ENCODE measurements around the gene LYPD3. TPM values are rescaled to one million over a fixed set of nuclear protein-coding genes. Genes with fewer than 3 reads are reported as not detected.

LYPD3 gene
- total RNA-seq, 1 donor, result 0.43 TPM

GRCh38 chr19:43420954-43421353 is 44.5 kb downstream of the LYPD3 start:
- no peak for TF ChIP-seq CTCF (IDR thresholded peaks at IDR 0.05; ENCODE audit: insufficient read depth, low read depth, low read length)
- no peak overlapping the region for H3K4me3 ChIP-seq (ENCODE audit: low read depth, low read length)
- no peak for DNase-seq (ENCODE audit: low read depth)

DNA sequence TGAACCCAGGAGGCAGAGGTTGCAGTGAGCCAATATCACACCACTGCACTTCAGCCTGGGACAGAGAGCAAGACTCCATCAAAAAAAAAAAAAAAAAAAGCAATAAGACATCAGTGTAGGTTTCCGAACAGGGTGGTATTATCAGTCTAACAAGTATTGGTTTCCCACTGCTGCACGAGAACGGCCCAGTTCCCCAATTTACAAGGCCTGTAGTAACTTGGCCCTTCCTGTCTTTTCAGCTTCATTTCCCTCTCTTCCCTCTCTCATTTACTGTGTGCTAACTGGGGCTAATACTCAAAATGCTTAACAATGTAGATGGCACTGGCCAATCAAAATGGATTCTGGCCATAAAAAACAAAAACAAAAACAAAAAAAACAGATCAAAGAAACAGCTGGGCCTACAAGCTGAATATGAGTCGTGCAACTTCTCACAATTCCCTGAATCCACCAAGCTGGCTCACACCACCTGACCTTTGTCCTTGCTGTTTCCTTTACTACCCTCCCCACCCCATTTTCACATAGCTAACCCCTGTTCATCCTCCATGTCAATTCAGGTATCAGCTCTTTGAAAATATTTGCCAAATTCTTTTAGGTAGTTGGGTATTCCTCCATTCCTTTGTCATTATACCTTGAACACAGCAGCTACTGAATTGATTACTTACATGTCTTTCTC is 48.3 kb downstream of the LYPD3 start:
- no peak for TF ChIP-seq CTCF (IDR thresholded peaks at IDR 0.05; ENCODE audit: insufficient read depth, low read depth, low read length)
- DNase-seq (ENCODE audit: low read depth), result no peak
- no peak overlapping the region for H3K4me3 ChIP-seq (ENCODE audit: low read depth, low read length)

GRCh38 chr19:43414554-43414953 is 50.9 kb downstream of the LYPD3 start, which contains the start of gene TEX101:
TSS of gene TEX101 (plus strand) at chr19:43414890. CDS start at chr19:43415920, 1,030 bp downstream.
- DNase-seq (ENCODE audit: low read depth), result no peak
- no peak for TF ChIP-seq CTCF (IDR thresholded peaks at IDR 0.05; ENCODE audit: insufficient read depth, low read depth, low read length)
- H3K4me3 ChIP-seq (ENCODE audit: low read depth, low read length), result no peak within 1 kb of the TSS

DNA sequence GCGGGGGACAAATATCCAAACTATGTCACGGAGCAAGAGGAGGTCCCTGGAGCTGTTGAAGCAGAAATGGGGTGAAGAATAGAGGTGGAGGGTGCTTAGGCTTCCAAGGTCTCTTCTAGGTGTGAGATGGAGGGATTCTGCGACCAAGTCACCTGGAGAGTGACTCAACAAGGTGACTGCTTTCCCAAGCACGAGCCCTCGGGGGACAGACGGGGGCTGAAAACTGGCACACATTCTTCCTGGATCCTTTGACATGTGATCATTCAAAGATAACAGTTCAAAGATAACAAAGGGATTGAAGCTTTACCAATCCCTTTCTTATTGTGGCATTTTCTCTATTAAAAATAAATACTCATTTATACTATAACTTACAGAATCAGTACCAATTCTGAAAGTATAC is 53.0 kb downstream of the LYPD3 start:
- no peak for TF ChIP-seq CTCF (IDR thresholded peaks at IDR 0.05; ENCODE audit: insufficient read depth, low read depth, low read length)
- DNase-seq (ENCODE audit: low read depth), result no peak
- no peak overlapping the region for H3K4me3 ChIP-seq (ENCODE audit: low read depth, low read length)

Other genes with a start within 250 kb of the LYPD3 start
- 0.32 and 0.43 TPM in 2 replicates for gene PSG9, start 196.1 kb downstream of the LYPD3 start, total RNA-seq
- 0.32 and 0.86 TPM in 2 replicates for gene CD177, start 111.9 kb downstream of the LYPD3 start, total RNA-seq
- not detected in 2 replicates for gene TEX101, start 50.7 kb downstream of the LYPD3 start, total RNA-seq
- gene PHLDB3, start 39.1 kb upstream of the LYPD3 start, total RNA-seq, result 8.7 and 13.4 TPM in 2 replicates
- gene ETHE1, start 61.6 kb upstream of the LYPD3 start, total RNA-seq, result 113 and 121 TPM in 2 replicates
- gene ZNF575, start 67.6 kb upstream of the LYPD3 start, total RNA-seq, result under 0.01 and 0.64 TPM in 2 replicates
- 22.9 and 28.9 TPM in 2 replicates for gene XRCC1, start 109.9 kb upstream of the LYPD3 start, total RNA-seq
- gene PINLYP, start 110.2 kb upstream of the LYPD3 start, total RNA-seq, result 3.5 TPM in 2 replicates
- 27.7 and 35.4 TPM in 2 replicates for gene IRGQ, start 130.5 kb upstream of the LYPD3 start, total RNA-seq
- 9.0 and 9.9 TPM in 2 replicates for gene ZNF576, start 131.0 kb upstream of the LYPD3 start, total RNA-seq
- under 0.01 TPM in 2 replicates for gene SRRM5, start 146.5 kb upstream of the LYPD3 start, total RNA-seq
- gene ZNF428, start 154.0 kb upstream of the LYPD3 start, total RNA-seq, result 25.0 and 31.9 TPM in 2 replicates
- 7.7 and 22.0 TPM in 2 replicates for gene CADM4, start 174.2 kb upstream of the LYPD3 start, total RNA-seq
- gene PLAUR, start 204.6 kb upstream of the LYPD3 start, total RNA-seq, result 56.6 and 76.3 TPM in 2 replicates